Measurements from ENCODE around the gene NLRP1.
A peak's percentile ranks its signal among the peaks of the same experiment; 100 is the strongest.

NLRP1 gene

DNA sequence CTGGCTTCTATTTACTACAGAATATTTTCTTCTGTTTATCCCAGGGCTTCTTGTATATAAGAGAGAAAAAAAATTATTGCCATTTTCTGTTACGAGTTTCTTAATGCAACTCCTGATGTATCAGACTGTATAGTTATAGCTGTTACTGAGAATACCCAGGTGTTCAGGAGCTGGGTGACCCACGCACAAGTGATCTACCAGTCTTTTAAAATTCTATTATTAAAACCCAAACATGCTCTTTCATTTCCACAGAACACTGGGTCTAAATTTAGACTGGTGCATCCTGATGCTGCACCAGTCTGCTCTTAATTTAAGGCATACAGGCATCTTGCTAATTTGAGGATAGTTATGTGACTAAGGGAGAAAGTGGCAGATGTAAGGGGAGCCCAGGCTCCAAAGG lies 31.2 kb upstream of the NLRP1 start:
- DNase-seq (ENCODE audit: low read depth in 1 of 2, low spot score in 1 of 2) = no peak

DNA sequence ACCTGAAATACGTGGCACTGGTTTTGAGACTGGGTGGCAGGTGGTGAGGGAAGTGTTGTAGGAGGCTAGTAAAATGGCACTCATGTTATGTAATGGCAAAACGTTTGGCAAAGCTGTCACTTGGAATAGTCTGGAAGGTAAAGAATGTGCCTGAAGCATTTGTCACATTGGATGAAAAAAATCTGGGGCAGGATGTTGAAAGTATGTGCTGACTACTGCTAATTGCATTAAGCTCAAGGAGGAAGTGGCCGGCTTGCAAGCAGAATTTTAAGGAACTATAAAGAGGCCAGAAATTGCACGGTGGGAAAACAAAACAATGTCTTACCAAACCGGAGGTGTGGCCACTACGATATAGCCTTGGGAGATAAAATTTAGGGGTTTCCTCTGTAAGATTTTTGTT lies 26.6 kb upstream of the NLRP1 start:
- no peaks in the 10 kb centered on the region for H3K27me3 ChIP-seq (ENCODE audit: insufficient read depth, poor library complexity, severe bottlenecking)
- TF ChIP-seq GABPA (IDR thresholded peaks at IDR 0.05; ENCODE audit: low read depth) = no peak
- TF ChIP-seq, protein P1, sequence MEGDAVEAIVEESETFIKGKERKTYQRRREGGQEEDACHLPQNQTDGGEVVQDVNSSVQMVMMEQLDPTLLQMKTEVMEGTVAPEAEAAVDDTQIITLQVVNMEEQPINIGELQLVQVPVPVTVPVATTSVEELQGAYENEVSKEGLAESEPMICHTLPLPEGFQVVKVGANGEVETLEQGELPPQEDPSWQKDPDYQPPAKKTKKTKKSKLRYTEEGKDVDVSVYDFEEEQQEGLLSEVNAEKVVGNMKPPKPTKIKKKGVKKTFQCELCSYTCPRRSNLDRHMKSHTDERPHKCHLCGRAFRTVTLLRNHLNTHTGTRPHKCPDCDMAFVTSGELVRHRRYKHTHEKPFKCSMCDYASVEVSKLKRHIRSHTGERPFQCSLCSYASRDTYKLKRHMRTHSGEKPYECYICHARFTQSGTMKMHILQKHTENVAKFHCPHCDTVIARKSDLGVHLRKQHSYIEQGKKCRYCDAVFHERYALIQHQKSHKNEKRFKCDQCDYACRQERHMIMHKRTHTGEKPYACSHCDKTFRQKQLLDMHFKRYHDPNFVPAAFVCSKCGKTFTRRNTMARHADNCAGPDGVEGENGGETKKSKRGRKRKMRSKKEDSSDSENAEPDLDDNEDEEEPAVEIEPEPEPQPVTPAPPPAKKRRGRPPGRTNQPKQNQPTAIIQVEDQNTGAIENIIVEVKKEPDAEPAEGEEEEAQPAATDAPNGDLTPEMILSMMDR (IDR thresholded peaks at IDR 0.05; ENCODE audit: insufficient read depth, low read length) = no peak
- TF ChIP-seq SPI1 (IDR thresholded peaks at IDR 0.05; ENCODE audit: borderline replicate concordance, low read depth) = peak; percentile 72; the same call in 1 of the 2 replicates
- TF ChIP-seq, protein P2, sequence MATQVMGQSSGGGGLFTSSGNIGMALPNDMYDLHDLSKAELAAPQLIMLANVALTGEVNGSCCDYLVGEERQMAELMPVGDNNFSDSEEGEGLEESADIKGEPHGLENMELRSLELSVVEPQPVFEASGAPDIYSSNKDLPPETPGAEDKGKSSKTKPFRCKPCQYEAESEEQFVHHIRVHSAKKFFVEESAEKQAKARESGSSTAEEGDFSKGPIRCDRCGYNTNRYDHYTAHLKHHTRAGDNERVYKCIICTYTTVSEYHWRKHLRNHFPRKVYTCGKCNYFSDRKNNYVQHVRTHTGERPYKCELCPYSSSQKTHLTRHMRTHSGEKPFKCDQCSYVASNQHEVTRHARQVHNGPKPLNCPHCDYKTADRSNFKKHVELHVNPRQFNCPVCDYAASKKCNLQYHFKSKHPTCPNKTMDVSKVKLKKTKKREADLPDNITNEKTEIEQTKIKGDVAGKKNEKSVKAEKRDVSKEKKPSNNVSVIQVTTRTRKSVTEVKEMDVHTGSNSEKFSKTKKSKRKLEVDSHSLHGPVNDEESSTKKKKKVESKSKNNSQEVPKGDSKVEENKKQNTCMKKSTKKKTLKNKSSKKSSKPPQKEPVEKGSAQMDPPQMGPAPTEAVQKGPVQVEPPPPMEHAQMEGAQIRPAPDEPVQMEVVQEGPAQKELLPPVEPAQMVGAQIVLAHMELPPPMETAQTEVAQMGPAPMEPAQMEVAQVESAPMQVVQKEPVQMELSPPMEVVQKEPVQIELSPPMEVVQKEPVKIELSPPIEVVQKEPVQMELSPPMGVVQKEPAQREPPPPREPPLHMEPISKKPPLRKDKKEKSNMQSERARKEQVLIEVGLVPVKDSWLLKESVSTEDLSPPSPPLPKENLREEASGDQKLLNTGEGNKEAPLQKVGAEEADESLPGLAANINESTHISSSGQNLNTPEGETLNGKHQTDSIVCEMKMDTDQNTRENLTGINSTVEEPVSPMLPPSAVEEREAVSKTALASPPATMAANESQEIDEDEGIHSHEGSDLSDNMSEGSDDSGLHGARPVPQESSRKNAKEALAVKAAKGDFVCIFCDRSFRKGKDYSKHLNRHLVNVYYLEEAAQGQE (IDR thresholded peaks at IDR 0.05; ENCODE audit: insufficient replicate concordance, low read depth) = no peak
- TF ChIP-seq POLR2AphosphoS5 (IDR thresholded peaks at IDR 0.05; ENCODE audit: low read depth) = no peak
- peak; percentile 5 to 63 for DNase-seq (ENCODE audit: low read depth in 1 of 2, low spot score in 1 of 2)

More for the DNA sequence above, 31.2 kb upstream of the NLRP1 start:
- no peak overlapping the region for H3K4me3 ChIP-seq (replicated peaks; ENCODE audit: insufficient read depth, low read length)
- TF ChIP-seq GABPA (IDR thresholded peaks at IDR 0.05; ENCODE audit: low read depth) (no peak), SPI1 (IDR thresholded peaks at IDR 0.05; ENCODE audit: borderline replicate concordance, low read depth) (no peak), POLR2AphosphoS5 (IDR thresholded peaks at IDR 0.05; ENCODE audit: low read depth) (no peak)
- TF ChIP-seq, protein P2 (IDR thresholded peaks at IDR 0.05; ENCODE audit: insufficient replicate concordance, low read depth) = no peak
- TF ChIP-seq, protein P1 (IDR thresholded peaks at IDR 0.05; ENCODE audit: insufficient read depth, low read length) = no peak
- no peak overlapping the region for H3K27ac ChIP-seq (replicated peaks)
- no peaks in the 10 kb centered on the region for H3K27me3 ChIP-seq (ENCODE audit: insufficient read depth, poor library complexity, severe bottlenecking)

DNA sequence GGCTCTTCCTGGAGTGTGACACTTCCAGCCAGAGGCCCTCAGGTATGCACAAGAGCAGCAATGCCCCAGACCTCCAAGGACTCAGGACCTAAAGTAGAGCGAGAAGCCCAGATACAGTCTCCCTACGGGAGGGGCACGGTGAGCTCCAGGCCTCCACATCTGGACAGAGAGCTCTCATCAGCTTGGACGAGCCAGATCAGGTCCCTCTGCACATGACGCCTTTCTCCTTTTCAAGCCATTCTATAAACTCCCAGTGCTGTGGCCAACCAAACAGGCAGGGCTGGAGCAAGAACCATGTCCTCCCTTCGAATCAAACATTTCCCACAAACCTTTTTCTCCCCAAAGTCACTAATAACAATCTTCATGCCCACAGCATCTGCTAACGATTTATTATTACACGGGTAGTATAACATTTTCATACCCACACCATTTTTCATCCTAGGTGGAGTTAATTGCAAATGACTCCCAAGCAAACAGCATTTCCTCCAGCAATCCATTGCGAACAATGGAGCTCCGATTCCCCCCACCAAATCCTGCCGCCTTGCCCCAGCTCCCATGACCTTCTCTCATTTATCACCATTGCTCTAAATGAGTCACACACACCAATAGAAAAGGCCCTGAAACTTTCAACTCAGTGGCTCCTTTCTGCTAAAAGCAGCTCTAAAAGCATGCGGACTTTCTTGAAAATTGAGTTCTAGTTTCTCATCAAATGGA lies 24.2 kb upstream of the NLRP1 start:
- no peak overlapping the region for H3K4me3 ChIP-seq (replicated peaks; ENCODE audit: insufficient read depth, low read length)
- DNase-seq (ENCODE audit: low read depth in 1 of 2, low spot score in 1 of 2) = no peak
- H3K27me3 ChIP-seq (ENCODE audit: insufficient read depth, poor library complexity, severe bottlenecking) = no peaks in the 10 kb centered on the region
- H3K27ac ChIP-seq (replicated peaks) = no peak overlapping the region
- TF ChIP-seq POLR2AphosphoS5 (IDR thresholded peaks at IDR 0.05; ENCODE audit: low read depth) (no peak), GABPA (IDR thresholded peaks at IDR 0.05; ENCODE audit: low read depth) (no peak)
- TF ChIP-seq, protein P2 (IDR thresholded peaks at IDR 0.05; ENCODE audit: insufficient replicate concordance, low read depth) = no peak

More for the DNA sequence above, 26.6 kb upstream of the NLRP1 start:
- H3K4me3 ChIP-seq (replicated peaks; ENCODE audit: insufficient read depth, low read length) = no peak overlapping the region
- H3K27ac ChIP-seq (replicated peaks) = no peak overlapping the region

Measured in HL-60 (cell line).